HG03039 (cell line): Measurements from ENCODE around the gene SALL3.
"Not testable (repeated sequence)": the region's sequence is repeated elsewhere in the genome, so short reads cannot be mapped to it uniquely, and the experiment has no call there.

ENCODE experiments used
- ATAC-seq: cut with Tn5 transposase; IDR thresholded peaks from one replicate; pipeline ENCODE4 v1.9.1; 2021; ENCODE audit warnings: mild to moderate bottlenecking, moderate library complexity; ENCODE audit not compliant: unreplicated experiment

Gene SALL3

DNA sequence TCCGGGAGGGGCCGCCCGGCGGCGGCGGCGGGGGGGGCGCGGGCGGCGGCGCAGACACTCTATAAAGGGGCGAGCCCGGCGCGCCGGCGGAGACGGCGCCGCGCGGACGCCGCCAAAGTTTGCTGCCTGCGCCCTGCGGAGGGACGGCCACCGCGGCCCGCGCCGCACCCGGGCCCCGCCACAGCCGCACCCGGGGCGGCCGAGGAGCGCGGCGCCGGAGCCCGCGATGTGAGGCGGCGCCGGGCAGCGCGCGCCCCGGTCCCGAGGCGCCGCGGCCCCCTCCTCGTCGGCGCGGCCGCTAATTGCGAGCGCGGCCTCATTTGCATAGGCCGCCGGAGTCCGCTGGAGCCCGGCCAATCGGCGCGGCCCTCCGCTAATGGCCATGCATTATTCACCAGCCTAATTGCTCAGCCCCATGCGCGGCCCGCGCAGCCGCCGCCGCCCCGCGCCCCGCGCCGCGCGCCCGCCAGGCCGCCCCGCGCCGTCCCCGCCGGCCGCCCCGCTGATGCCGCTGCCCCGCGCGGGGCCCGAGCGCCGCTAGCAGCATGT lies at the start of gene SALL3:
TSS of gene SALL3 (plus strand) at position 89 of the 549 bp plus-strand sequence. CDS start at position 546, 457 bp downstream.
- ATAC-seq, result no peak

DNA sequence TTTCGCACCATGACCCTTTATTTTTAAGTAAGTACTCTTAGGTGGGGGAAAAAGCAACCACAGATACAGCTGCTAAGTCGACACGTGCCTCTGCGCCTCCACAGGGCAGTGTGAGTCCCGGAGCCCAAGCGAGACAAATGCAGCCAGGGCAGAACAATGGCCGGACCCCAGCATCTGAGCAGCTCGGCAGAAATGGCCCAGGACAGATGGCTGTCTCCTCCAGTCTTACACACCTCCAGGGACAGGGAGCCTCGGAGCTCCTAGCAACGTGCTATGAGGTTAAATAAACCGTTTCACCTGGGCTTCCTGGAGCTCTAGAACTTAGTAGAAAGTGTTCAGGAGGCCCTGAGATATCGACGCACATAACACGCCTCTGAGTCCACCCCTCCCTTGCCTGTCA lies 47.3 kb upstream of the SALL3 start:
- no peak for ATAC-seq

DNA sequence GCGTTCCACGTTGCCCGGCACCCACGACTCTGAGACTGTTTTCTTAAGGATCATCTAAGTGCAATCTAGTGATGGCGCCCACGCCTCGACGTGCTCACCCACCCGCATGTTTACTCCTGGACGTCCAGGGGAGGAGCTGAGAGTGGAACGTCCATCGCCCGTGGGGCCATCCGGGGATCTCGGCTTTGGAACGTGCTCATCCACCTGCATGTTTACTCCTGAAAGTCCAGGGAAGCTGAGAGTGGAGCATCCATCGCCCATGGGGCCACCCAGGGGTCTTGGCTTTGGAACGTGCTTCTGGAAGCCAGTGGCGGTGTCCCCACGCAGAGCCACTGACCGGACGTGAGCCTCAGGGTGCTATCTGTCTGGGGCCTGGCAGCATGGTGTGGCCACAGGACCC lies 45.6 kb upstream of the SALL3 start:
- ATAC-seq, result no peak

GRCh38 chr18:78934551-78935225 lies 44.9 kb upstream of the SALL3 start:
- ATAC-seq, result no peak

DNA sequence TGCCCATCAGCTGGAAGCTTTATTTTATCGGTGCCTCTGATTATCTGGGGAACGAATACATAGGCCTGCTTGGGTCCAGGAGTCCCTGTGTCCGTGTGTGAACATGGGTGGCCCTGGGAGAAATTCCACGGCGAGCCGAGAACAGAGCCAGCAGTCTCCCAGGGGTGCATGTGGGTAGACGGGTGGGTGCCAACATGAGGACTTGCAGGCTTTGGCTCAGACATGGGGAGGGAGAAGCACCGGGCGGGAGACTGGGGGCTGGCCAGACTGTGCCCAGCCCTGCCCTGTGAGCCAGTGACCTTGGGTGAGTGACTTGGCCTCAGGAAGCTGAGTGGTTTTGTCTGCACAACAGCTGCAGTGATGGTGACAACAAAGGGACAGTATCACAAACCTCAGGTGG lies 44.2 kb upstream of the SALL3 start:
- no peak for ATAC-seq

GRCh38 chr18:78936251-78937005 lies 43.2 kb upstream of the SALL3 start:
- ATAC-seq, result no peak

DNA sequence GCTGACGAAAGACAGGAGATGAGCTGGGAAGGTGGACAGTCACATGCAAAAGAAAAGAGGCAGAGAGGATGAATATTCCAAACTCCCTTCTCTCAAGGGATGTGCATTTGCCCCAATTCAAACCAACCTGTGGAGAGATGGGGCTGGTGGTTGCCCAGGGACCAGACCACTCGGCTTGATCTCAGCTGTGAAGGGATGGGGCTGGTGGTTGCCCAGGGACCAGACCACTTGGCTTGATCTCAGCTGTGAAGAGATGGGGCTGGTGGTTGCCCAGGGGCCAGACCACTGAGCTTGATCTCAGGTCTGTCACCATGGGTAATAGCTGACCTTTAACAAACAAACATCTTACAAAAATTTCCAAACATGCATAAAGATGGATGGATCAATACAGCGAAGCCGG lies 42.5 kb upstream of the SALL3 start:
- no peak for ATAC-seq

DNA sequence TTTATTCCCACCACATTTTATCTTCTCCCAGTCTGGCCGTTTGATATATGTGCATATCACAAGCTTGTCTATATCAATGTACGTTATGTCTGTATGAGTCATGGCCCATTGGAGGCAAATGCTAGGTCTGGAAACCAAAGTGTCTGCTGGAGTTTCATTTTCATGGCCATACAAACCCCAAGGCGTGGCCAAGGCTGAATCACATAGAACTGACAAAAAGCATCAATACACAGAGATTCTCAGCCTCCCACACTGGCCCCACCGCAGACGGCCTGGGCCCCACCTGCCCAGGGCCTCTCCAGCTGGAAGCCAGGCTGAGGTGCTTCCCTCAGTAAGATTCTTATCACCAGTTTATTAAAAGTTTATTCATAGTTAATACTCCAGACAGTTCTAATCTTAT lies 40.5 kb upstream of the SALL3 start:
- ATAC-seq, result no peak

- ATAC-seq, result no peak
Observed at GRCh38 chr18:78939734-78940494, 39.7 kb upstream of the SALL3 start.

DNA sequence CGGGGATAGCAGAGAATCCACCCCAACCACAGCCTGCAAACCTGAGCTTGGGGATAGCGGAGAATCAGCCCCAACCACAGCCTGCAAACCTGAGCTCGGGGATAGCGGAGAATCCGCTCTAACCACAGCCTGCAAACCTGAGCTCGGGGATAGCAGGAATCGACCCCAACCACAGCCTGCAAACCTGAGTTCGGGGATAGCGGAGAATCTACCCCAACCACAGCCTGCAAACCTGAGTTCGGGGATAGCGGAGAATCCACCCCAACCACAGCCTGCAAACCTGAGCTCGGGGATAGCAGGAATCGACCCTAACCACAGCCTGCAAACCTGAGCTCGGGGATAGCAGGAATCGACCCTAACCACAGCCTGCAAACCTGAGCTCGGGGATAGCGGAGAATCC lies 37.4 kb upstream of the SALL3 start:
- ATAC-seq, result not testable (repeated sequence)

- no peak for ATAC-seq
Observed at GRCh38 chr18:78945628-78946027, 34.0 kb upstream of the SALL3 start.

DNA sequence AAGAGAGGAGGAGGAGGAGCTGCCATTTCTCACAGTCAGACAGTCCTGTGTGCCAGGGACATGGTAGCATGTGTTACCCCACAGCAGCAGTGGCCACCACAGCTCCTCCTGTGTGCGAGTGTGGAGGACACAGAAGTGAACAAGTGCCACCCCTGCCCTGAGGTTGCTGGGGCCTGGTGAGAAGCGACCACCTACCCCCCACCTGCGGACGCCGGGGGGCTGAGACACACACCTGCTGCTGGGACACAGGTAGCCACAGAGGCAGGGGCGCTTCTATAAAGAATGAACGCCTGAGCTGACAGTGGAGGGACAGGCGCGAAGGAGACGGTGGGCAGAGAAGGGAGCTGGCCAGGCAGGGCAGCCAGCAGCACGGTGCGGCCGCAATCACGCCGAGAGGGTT lies 32.3 kb upstream of the SALL3 start:
- ATAC-seq, result no peak

DNA sequence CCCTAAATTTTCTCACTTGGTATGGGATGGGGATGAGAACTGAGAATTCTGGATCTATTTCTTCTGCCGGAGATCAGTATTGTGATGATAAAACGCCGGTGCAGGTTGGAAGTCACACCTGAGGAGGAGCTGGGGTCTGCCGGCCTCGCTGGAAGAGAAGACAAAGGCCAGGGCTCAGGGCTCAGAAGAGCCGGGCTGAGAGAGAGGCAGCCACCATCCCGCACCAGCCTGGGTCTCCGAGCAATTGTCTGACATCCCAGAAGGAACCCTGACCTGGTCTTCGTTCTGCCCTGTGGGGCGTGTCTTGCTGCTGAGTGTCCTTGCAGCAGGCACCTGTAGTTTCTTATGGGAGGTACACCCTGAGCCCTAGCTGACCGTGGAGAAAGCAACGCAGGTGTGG lies 31.4 kb upstream of the SALL3 start:
- ATAC-seq, result no peak

GRCh38 chr18:78948707-78949106 lies 30.9 kb upstream of the SALL3 start:
- no peak for ATAC-seq

- no peak for ATAC-seq
Observed at GRCh38 chr18:78949216-78949615, 30.4 kb upstream of the SALL3 start.

- ATAC-seq, result no peak
Observed at GRCh38 chr18:78950386-78950785, 29.2 kb upstream of the SALL3 start.

DNA sequence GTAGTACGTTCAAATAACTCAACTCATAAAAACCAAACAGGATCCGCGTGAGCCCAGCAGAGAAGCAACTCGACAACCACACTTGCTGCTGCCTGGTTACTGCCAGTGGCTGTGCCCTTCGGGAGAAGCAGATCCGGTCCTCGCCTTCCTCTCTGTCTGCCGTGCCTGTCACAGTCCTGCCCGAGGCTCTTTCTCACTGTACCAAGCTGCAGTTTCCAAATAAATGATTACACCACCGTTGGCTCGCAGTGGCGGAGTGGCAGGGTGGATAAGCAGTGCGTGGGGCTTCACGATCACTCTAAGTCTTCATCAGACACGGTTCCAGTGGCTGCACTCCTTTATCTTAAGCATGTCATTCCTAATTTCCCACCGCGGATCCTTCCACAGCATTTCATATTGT lies 26.1 kb upstream of the SALL3 start:
- ATAC-seq, result no peak

- no peak for ATAC-seq
Observed at GRCh38 chr18:78955051-78955450, 24.6 kb upstream of the SALL3 start.

DNA sequence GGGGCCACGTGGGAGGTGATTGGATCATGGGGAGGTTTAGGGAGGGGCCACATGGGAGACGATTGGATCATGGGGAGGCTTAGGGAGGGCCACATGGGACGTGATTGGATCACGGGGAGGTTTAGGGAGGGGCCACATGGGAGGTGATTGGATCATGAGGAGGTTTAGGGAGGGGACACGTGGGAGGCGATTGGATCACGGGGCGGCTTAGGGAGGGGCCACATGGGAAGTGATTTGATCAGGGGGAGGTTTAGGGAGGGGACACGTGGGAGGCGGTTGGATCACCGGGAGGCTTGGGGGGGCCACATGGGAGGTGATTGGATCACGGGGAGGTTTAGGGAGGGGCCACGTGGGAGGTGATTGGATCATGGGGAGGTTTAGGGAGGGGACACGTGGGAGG lies 22.5 kb upstream of the SALL3 start:
- no peak for ATAC-seq

- no peak for ATAC-seq
Observed at GRCh38 chr18:78960709-78961108, 18.9 kb upstream of the SALL3 start.

DNA sequence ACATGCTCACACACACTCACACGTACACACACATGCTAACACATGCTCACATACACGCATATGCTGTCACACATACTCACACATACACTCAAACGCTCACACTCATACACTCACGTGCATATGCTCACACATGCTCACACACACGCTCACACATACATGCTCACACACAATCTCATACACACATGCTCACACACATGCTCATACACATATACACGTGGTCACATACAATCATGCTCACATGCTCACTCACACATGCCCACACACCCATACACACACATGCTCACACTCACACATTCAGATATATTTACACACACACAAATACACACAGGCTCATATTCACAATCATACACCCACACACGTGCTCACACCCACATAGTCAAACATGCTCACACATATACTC lies 17.5 kb upstream of the SALL3 start:
- no peak for ATAC-seq

- ATAC-seq, result not testable (repeated sequence)
Observed at GRCh38 chr18:78964727-78965126, 14.9 kb upstream of the SALL3 start.
